Calu3 (cell line): ENCODE results near the gene JPT2. TPM values are rescaled to one million over a fixed set of nuclear protein-coding genes. Genes with fewer than 3 reads are reported as not detected.
"Not testable (repeated sequence)": the region's sequence is repeated elsewhere in the genome, so short reads cannot be mapped to it uniquely, and the experiment has no call there.

ENCODE experiments used
- BruUV-seq: library from RNA; stranded (reverse); fragments of 400-500 nt; replicated peaks from 2 replicates; lab custom pipeline; 2021; lab: Mats Ljungman, UMichigan
- CTCF ChIA-PET: fragments of 300-600 bp; sonication (Branson Sonifier 250); formaldehyde crosslinking; loops from one replicate; lab custom pipeline; 2022; ENCODE audit warnings: antibody characterized with exemption; lab: Charles Lee
- DNase-seq: peaks from one replicate; pipeline ENCODE4 v3.0.0; 2022
- H3K27ac Mint-ChIP-seq: one replicate; pipeline ENCODE4 v1.8.0; 2022; ENCODE audit warnings: mixed read lengths; ENCODE audit not compliant: unreplicated experiment
- H3K27me3 Mint-ChIP-seq: one replicate; pipeline ENCODE4 v1.8.0; 2022; ENCODE audit warnings: mixed read lengths; ENCODE audit not compliant: unreplicated experiment
- H3K36me3 Mint-ChIP-seq: one replicate; pipeline ENCODE4 v1.8.0; 2022; ENCODE audit warnings: mild to moderate bottlenecking, moderate library complexity, mixed read lengths; ENCODE audit not compliant: insufficient read depth, unreplicated experiment
- H3K4me1 Mint-ChIP-seq: one replicate; pipeline ENCODE4 v1.8.0; 2022; ENCODE audit warnings: mild to moderate bottlenecking, low read depth, mixed read lengths; ENCODE audit not compliant: unreplicated experiment
- H3K4me3 Mint-ChIP-seq: one replicate; pipeline ENCODE4 v1.8.0; 2022; ENCODE audit warnings: mild to moderate bottlenecking, low read depth, moderate library complexity, mixed read lengths; ENCODE audit not compliant: unreplicated experiment
- H3K9me3 Mint-ChIP-seq: one replicate; pipeline ENCODE4 v1.8.0; 2022; ENCODE audit warnings: low read depth, mixed read lengths; ENCODE audit not compliant: unreplicated experiment
- intact Hi-C: fragments of 100-400 bp; cut with micrococcal nuclease; formaldehyde crosslinking; loops from one replicate; pipeline ENCODE4 v1.10.0; 2022; ENCODE audit not compliant: unreplicated experiment
- total RNA-seq: library from RNA; stranded (reverse); gene quantifications from 2 replicates; pipeline ENCODE4 v1.2.3, GENCODE V29; 2022
- TF ChIP-seq, protein P1 (sequence below): fragments of 200-600 bp; IDR thresholded peaks from one replicate; pipeline ENCODE4 v1.8.0; 2022; ENCODE audit warnings: antibody characterized with exemption; ENCODE audit not compliant: unreplicated experiment

Gene JPT2
- total RNA-seq, 1 experiment from 2014 or later, result 185 TPM

DNA sequence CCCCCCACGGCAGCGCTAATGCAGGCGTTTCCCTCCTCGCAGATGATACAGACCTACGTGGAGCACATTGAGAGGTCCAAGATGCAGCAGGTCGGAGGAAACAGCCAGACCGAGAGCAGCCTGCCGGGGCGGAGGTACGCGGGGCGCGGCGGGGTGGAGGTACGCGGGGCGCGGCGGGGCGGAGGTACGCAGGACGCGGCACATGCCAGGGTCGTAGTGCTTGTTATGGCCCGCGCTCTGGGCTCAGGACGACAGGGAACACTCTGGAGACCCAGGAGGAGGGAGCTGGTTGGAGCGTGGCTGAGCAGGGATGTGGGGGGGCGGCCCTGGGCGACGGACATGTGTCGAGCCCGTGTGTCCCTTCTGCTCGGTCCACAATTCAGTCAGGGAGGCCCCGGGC lies 51.4 kb downstream of the JPT2 start:
- Mint-ChIP-seq H3K27ac (no peak overlapping the region), H3K27me3 (no peaks in the 10 kb centered on the region), H3K4me1 (no peaks in the 10 kb centered on the region), H3K4me3 (no peak overlapping the region), H3K9me3 (no peaks in the 10 kb centered on the region), H3K36me3 (peaks cover 36% of the 10 kb centered on the region)
- CTCF ChIA-PET, result no interaction called here
- TF ChIP-seq, protein P1, sequence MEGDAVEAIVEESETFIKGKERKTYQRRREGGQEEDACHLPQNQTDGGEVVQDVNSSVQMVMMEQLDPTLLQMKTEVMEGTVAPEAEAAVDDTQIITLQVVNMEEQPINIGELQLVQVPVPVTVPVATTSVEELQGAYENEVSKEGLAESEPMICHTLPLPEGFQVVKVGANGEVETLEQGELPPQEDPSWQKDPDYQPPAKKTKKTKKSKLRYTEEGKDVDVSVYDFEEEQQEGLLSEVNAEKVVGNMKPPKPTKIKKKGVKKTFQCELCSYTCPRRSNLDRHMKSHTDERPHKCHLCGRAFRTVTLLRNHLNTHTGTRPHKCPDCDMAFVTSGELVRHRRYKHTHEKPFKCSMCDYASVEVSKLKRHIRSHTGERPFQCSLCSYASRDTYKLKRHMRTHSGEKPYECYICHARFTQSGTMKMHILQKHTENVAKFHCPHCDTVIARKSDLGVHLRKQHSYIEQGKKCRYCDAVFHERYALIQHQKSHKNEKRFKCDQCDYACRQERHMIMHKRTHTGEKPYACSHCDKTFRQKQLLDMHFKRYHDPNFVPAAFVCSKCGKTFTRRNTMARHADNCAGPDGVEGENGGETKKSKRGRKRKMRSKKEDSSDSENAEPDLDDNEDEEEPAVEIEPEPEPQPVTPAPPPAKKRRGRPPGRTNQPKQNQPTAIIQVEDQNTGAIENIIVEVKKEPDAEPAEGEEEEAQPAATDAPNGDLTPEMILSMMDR, result no peak
- intact Hi-C loops, result no loop called here
- DNase-seq, result no peak
- no TSS peak for BruUV-seq

DNA sequence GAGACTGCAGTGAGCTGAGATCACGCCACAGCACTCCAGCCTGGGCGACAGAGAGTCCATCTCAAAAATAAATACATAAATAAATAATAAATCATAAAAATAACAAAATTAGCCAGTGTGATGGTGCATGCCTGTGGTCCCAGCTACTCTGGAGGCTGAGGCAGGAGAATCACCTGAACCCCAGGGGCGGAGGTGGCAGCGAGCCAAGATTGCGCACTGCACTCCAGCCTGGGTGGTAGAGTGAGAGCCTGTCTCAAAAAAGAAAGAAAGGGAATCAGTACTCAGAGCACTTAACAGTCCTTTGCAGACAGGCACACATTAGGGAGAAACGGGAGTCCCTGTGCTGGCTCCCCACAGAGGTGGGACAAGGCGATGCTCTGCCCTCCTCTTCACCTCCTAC lies 53.0 kb downstream of the JPT2 start:
- Mint-ChIP-seq H3K27me3 (no peaks in the 10 kb centered on the region), H3K4me1 (no peaks in the 10 kb centered on the region), H3K4me3 (no peak overlapping the region), H3K27ac (no peak overlapping the region), H3K9me3 (no peaks in the 10 kb centered on the region), H3K36me3 (peaks cover 36% of the 10 kb centered on the region)
- no TSS peak for BruUV-seq
- intact Hi-C loops, result no loop called here
- no peak for DNase-seq
- TF ChIP-seq, protein P1, result no peak
- CTCF ChIA-PET, result interaction anchor here (0.7 kb wide), 1 partner anchor 519 kb away, joined by 3 read pairs; no protein-coding TSS in a partner anchor

DNA sequence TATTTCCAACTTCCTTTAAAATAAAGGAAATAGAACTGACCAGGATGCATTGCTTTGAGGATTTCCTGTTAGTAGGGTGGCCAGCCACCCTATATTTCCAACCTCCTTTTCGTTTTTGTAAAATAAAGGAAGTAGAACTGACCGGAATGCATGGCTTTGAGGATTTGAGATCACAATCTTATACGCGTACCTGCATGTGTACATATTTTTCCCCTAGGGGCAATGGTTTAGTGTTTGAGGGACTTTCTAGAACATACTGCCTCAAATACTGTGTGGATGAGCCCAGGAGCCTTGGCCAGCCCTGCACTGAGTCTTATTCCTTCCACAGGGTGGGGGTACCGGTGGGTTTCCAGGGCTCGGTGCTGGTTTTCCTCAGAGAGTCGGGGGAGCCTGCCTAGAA lies 53.5 kb downstream of the JPT2 start:
- CTCF ChIA-PET, result interaction anchor here (1.2 kb wide), 1 partner anchor 26 kb away, joined by 3 read pairs; the partner anchor contains the start of gene MAPK8IP3

DNA sequence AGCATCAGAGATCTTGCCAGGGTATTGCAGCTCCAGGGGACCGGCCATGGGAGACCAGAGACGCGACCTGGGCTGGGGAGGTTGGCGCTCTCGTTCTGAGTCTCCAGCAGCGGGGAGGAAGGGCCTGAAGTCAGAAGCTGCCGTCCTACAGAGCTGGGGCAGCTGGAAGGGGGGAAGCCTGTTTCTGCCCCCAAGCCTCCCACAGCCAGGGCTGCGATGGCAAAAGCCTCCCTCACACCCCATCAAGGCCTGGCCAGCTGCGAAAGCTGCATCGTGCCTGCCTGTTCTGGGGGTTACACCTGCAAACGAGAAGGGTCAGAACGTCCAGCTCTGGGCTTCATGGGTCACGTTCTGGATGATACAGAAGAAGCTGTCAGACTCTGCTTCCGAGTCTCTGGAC lies 54.0 kb downstream of the JPT2 start:
- CTCF ChIA-PET, result interaction anchor here (1.2 kb wide), 1 partner anchor 26 kb away, joined by 3 read pairs; the partner anchor contains the start of gene MAPK8IP3
- Mint-ChIP-seq H3K4me1 (no peaks in the 10 kb centered on the region), H3K27ac (no peak overlapping the region), H3K36me3 (peaks cover 31% of the 10 kb centered on the region), H3K27me3 (no peaks in the 10 kb centered on the region), H3K4me3 (no peak overlapping the region), H3K9me3 (no peaks in the 10 kb centered on the region)
- TF ChIP-seq, protein P1, result no peak
- no peak for DNase-seq
- intact Hi-C loops, result no loop called here
- no TSS peak for BruUV-seq

More for the DNA sequence above, 53.5 kb downstream of the JPT2 start:
- TF ChIP-seq, protein P1, result no peak
- no peaks in the 10 kb centered on the region for H3K9me3 Mint-ChIP-seq
- BruUV-seq, result no TSS peak
- H3K27ac Mint-ChIP-seq, result no peak overlapping the region
- peaks cover 36% of the 10 kb centered on the region for H3K36me3 Mint-ChIP-seq
- no peaks in the 10 kb centered on the region for H3K27me3 Mint-ChIP-seq
- intact Hi-C loops, result no loop called here
- H3K4me1 Mint-ChIP-seq, result no peaks in the 10 kb centered on the region
- no peak for DNase-seq
- H3K4me3 Mint-ChIP-seq, result no peak overlapping the region

DNA sequence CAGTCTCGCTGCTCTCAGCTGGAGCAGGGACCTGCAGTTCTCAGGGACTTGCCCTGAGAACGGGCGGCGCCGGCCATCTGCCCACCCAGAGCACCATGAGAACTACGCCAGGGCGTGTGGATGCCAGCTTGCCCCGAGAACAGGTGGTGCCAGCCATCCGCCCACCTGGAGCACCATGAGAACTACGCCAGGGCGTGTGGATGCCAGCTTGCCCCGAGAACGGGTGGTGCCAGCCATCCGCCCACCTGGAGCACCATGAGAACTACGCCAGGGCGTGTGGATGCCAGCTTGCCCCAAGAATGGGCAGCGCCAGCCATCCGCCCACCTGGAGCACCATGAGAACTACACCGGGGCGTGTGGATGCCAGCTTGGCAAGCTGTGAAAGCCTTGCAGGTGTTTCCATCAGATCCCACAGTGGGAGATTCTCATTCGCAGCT lies 54.5 kb downstream of the JPT2 start:
- CTCF ChIA-PET, result interaction anchor here (1.0 to 1.2 kb wide), 2 partner anchors 27 to 50 kb away, joined by 3 read pairs; partner anchors contain the start of genes MAPK8IP3, NUBP2 and SPSB3
- intact Hi-C loops, BruUV-seq: not testable (repeated sequence)

More for the DNA sequence above, 54.5 kb downstream of the JPT2 start:
- not testable (repeated sequence) for H3K4me1 Mint-ChIP-seq, H3K9me3 Mint-ChIP-seq, DNase-seq, H3K4me3 Mint-ChIP-seq, H3K27me3 Mint-ChIP-seq, H3K27ac Mint-ChIP-seq
- H3K36me3 Mint-ChIP-seq, result peaks cover 26% of the 10 kb centered on the region
